IPS-20b (cell line): ENCODE results near the gene IGF2BP2.
"Not testable (repeated sequence)": the region's sequence is repeated elsewhere in the genome, so short reads cannot be mapped to it uniquely, and the experiment has no call there.

Experiments
- H3K27ac ChIP-seq: one replicate; pipeline ENCODE4 v1.5.1; 2013; ENCODE audit warnings: low read length
- H3K27me3 ChIP-seq: 2 replicates; pipeline ENCODE4 v1.6.1; 2013; ENCODE audit warnings: mild to moderate bottlenecking, low read length, inconsistent platforms; ENCODE audit not compliant: insufficient read depth
- H3K36me3 ChIP-seq: 2 replicates; pipeline ENCODE4 v1.6.1; 2013; ENCODE audit warnings: low read depth, mild to moderate bottlenecking, inconsistent platforms, low read length, moderate library complexity; ENCODE audit not compliant: insufficient read depth
- H3K4me1 ChIP-seq: 2 replicates; pipeline ENCODE4 v1.6.1; 2013; ENCODE audit warnings: mild to moderate bottlenecking, control low read depth, inconsistent platforms, low read length, moderate library complexity; ENCODE audit not compliant: insufficient read depth
- H3K4me3 ChIP-seq: 2 replicates; pipeline ENCODE4 v1.5.1; 2013; ENCODE audit warnings: mild to moderate bottlenecking, low read length, inconsistent platforms
- H3K9ac ChIP-seq: 2 replicates; pipeline ENCODE4 v1.6.1; 2013; ENCODE audit warnings: low read depth, mild to moderate bottlenecking, inconsistent platforms, low read length, moderate library complexity
- H3K9me3 ChIP-seq: 2 replicates; pipeline ENCODE4 v1.6.1; 2013; ENCODE audit warnings: mild to moderate bottlenecking, low read depth, low read length, inconsistent platforms; ENCODE audit not compliant: insufficient read depth

IGF2BP2 gene

GRCh38 chr3:185697228-185697627 lies 127.6 kb downstream of the IGF2BP2 start:
- H3K36me3 ChIP-seq: peaks cover 22% of the 10 kb centered on the region
- H3K27me3 ChIP-seq, H3K27ac ChIP-seq, H3K4me3 ChIP-seq, H3K9ac ChIP-seq, H3K4me1 ChIP-seq, H3K9me3 ChIP-seq: not testable (repeated sequence)

DNA sequence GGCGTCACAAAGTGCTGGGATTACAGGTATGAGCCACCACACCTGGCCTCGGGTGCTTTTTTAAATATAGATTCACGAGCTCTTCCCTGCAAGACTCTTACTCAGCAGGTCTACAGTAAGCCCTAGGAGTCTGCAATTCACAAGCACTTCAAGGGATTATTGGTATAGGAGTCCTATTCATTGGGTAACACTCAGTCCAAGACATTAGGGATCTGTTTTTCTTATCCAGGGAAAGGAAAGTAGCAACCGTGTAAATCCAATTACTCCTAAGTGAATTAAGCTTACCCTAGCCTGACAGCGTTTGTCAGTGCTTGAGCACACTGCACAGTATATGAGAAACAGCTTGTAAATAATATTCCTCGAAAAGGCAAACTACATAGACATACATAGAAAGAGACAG lies 128.8 kb downstream of the IGF2BP2 start:
- H3K4me3 ChIP-seq: no peak overlapping the region
- no peaks in the 10 kb centered on the region for H3K4me1 ChIP-seq
- H3K27me3 ChIP-seq: no peaks in the 10 kb centered on the region
- no peak overlapping the region for H3K9ac ChIP-seq
- H3K36me3 ChIP-seq: peaks cover 34% of the 10 kb centered on the region
- no peaks in the 10 kb centered on the region for H3K9me3 ChIP-seq
- H3K27ac ChIP-seq: no peak overlapping the region

GRCh38 chr3:185693985-185694653 lies 130.7 kb downstream of the IGF2BP2 start:
- H3K4me3 ChIP-seq: no peak overlapping the region
- no peak overlapping the region for H3K27ac ChIP-seq
- no peak overlapping the region for H3K9ac ChIP-seq
- H3K36me3 ChIP-seq: peaks cover 38% of the 10 kb centered on the region
- H3K4me1 ChIP-seq: no peaks in the 10 kb centered on the region
- H3K9me3 ChIP-seq: no peaks in the 10 kb centered on the region
- H3K27me3 ChIP-seq: no peaks in the 10 kb centered on the region

DNA sequence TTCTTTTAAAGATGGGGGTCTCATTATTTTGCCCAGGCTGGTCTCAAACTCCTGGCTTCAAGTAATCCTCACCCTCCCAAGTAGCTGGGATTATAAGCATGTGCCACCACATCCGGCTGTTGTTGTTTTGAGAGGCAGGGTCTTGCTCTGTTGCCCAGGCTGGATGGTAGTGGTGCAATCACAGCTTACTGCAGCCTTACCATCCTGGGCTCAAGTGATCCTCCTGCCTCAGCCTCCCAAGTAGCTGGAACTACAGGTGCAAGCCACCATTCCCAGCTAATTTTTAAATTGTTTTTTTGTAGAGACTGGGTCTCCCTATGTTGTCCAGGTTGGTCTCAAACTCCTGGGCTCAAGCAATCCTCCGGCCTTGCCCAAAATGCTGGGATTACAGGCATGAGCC lies 133.2 kb downstream of the IGF2BP2 start:
- Histone ChIP-seq H3K9ac (no peak overlapping the region), H3K27ac (no peak overlapping the region), H3K9me3 (no peaks in the 10 kb centered on the region), H3K36me3 (peaks cover 61% of the 10 kb centered on the region), H3K4me1 (no peaks in the 10 kb centered on the region), H3K4me3 (no peak overlapping the region), H3K27me3 (no peaks in the 10 kb centered on the region)

DNA sequence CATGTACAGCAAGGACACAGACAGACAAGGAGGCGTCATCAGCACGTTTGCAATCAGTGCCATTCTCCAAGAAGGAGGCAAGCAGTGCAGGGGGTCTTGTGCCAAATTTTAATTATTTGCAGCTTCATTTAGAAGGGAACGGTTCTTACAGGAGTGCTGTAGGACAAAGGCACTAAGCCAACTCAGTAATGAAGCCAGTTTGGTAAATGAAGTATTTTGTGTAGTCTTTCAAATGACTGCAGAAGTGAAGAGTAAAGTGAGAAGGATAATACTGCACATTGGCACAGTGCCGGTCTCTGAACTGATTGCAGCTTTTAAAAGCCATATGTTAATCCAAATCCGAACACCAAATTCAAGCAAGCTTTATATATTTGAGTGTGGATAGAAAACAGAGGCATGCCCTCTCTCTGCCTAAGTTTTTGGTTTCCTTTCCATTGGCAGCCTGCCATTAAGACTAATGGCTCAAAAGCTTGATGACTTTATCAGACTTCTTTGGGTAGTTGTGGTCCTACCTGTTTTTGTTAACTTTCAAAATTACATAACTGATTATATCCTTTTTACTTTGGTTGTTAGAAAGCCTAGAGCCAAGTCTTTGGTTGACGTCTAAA lies 137.5 kb downstream of the IGF2BP2 start:
- no peaks in the 10 kb centered on the region for H3K4me1 ChIP-seq
- H3K9me3 ChIP-seq: no peaks in the 10 kb centered on the region
- H3K9ac ChIP-seq: no peak overlapping the region
- H3K27me3 ChIP-seq: no peaks in the 10 kb centered on the region
- no peak overlapping the region for H3K4me3 ChIP-seq
- peaks cover 82% of the 10 kb centered on the region for H3K36me3 ChIP-seq
- H3K27ac ChIP-seq: no peak overlapping the region

DNA sequence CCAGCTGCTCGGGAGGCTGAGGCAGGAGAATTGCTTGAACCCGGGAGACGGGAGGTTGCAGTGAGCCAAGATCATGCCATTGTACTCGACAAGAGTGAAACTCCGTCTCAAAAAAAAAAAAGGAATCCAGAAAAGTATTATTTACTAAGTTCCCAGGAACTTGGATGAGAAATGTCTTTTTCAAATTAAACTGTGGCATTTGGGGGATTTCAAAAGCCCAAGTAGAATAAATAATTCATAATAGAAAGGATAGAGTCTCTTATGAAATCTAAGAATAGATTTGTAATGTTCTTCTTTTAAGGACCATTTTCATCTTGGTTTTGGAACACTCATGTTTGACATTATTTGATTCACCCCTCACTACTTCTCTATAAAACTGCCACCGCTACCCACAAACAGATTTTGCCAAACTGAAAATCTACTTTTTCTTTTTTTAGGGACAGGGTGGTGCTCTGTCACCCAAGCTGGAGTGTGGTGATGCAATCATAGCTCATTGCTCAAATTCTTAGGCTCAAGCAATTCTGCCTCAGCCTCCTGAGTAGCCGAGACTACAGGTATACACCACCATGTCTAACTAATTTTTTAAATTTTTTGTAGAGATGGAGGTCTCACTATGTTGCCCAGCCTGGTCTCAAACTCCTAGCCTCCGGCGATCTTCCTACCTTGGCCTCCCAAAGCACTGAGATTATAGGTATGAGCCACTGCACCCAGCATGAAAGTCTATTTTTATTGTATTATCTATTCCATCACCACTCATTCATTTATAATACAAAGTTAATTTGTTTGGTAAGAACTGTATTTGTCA lies 139.4 kb downstream of the IGF2BP2 start:
- Histone ChIP-seq H3K4me3 (no peak overlapping the region), H3K27me3 (no peaks in the 10 kb centered on the region), H3K9ac (no peak overlapping the region), H3K9me3 (no peaks in the 10 kb centered on the region), H3K27ac (no peak overlapping the region), H3K36me3 (peaks cover 85% of the 10 kb centered on the region), H3K4me1 (no peaks in the 10 kb centered on the region)

- H3K27ac ChIP-seq: no peak overlapping the region
- peaks cover 70% of the 10 kb centered on the region for H3K36me3 ChIP-seq
- no peaks in the 10 kb centered on the region for H3K9me3 ChIP-seq
- H3K27me3 ChIP-seq: no peaks in the 10 kb centered on the region
- H3K4me3 ChIP-seq: no peak overlapping the region
- 0 out of 2 replicates have a peak, but pooled peaks cover 2% of the 10 kb centered on the region for H3K4me1 ChIP-seq
- H3K9ac ChIP-seq: no peak overlapping the region
Observed at GRCh38 chr3:185680231-185680630, 144.6 kb downstream of the IGF2BP2 start.

GRCh38 chr3:185678027-185678426 lies 146.8 kb downstream of the IGF2BP2 start:
- Histone ChIP-seq H3K36me3 (peaks cover 70% of the 10 kb centered on the region), H3K4me3 (no peak overlapping the region), H3K4me1 (0 out of 2 replicates have a peak, but pooled peaks cover 2% of the 10 kb centered on the region), H3K27ac (no peak overlapping the region), H3K9ac (no peak overlapping the region), H3K9me3 (no peaks in the 10 kb centered on the region), H3K27me3 (no peaks in the 10 kb centered on the region)

DNA sequence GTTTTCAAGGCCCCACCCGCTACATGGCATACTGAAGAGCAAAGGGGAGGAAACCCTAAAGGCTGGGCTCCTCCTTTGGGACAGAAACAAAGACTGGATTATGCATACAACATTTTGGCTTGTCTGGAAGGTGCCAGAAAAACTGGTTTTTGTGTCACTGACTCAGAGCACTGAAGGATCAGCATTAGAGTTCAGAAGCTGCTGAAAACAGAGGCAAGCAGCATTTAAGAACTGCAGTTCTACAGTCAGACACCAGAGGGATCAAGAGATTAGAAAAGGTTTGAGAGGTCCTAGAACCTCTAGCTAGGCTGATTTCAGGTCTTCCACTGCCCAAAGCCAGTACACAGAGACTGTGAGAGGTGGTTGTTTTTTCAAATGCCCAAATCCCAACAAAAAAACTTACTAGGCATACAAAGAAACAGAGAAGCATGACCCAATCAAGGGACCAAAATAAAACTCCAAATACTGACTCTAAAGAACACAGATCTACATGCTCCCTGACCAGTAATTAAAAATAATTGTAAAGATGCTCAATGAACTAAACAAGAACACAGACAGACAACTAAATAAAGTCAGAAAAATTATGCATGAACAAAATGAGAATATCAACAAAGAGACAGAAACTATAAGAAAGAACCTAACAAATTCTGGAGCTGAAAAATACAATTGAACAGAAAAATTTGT lies 147.6 kb downstream of the IGF2BP2 start:
- H3K4me3 ChIP-seq: no peak overlapping the region
- no peaks in the 10 kb centered on the region for H3K9me3 ChIP-seq
- no peaks in the 10 kb centered on the region for H3K27me3 ChIP-seq
- H3K4me1 ChIP-seq: 0 out of 2 replicates have a peak, but pooled peaks cover 2% of the 10 kb centered on the region
- no peak overlapping the region for H3K27ac ChIP-seq
- peaks cover 70% of the 10 kb centered on the region for H3K36me3 ChIP-seq
- no peak overlapping the region for H3K9ac ChIP-seq

- Histone ChIP-seq H3K27ac (no peak overlapping the region), H3K36me3 (peaks cover 69% of the 10 kb centered on the region), H3K27me3 (no peaks in the 10 kb centered on the region), H3K4me1 (no peaks in the 10 kb centered on the region), H3K9ac (no peak overlapping the region), H3K9me3 (no peaks in the 10 kb centered on the region), H3K4me3 (no peak overlapping the region)
Observed at GRCh38 chr3:185667574-185667973, 157.3 kb downstream of the IGF2BP2 start.

DNA sequence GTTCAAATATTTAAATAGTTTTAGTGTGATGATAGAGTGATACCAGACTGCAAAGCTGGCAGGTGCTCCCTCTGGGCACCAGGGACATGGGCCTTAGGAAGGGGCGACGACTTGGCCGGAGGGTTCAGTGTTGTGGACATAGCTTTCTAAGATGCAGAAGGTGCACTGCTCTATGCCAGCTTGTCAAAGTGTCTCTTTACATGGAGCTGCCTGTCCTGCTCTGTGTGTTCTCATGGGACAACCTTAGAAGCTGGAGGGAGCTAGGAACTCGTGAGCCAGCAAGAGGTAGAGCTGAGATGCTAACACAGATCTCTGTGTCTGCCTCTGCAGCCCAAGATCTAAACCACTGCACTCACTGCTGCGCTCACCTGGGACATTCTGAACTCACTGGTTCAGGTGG lies 160.9 kb downstream of the IGF2BP2 start:
- Histone ChIP-seq H3K27ac (no peak overlapping the region), H3K27me3 (no peaks in the 10 kb centered on the region), H3K9me3 (no peaks in the 10 kb centered on the region), H3K9ac (no peak overlapping the region), H3K4me1 (no peaks in the 10 kb centered on the region), H3K4me3 (no peak overlapping the region), H3K36me3 (peaks cover 40% of the 10 kb centered on the region)
